SKM-1 (cell line): Measurements from ENCODE around the gene VIPR2.
"Not testable (repeated sequence)": the region's sequence is repeated elsewhere in the genome, so short reads cannot be mapped to it uniquely, and the experiment has no call there.

Source experiments
- DNase-seq: peaks from one replicate; lab custom pipeline; 2025; ENCODE audit not compliant: unreplicated experiment; lab: John Stamatoyannopoulos, UW

The VIPR2 gene

DNA sequence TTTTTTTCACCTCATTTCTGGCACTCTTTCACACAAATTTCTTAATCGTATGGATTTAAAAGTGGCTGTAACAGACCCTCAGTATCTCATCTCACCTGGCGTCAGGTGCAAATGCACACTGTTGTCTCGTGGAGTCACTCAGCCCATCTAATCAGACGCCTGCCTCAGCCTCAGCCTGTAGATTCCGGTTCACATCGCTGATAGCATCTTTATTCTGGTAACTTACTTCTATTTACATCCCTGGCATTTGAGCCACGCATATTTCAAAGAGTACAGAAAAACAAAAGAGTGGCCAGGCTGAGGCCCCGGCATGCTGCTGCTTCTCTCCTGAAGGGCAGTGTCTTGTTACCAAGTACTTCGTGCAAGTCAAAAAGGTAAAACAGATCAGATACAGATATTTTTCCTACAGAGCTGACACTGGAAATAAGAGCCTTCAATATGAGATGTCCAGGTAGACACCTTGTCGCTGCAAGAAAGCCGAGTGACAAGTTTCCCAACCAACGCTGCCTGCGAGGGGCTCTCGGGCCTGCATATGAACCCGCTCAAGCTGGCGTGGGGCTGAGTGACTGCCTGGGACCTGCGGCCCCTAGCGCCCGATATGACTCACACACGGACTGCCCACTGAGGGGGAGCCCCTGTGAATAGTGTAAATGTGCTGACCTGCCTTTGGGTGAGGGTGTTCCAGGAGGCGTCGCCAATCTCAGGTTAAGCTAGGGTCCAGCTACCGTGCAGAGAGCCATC, 4.3 kb downstream of the VIPR2 start:
- DNase-seq, result no peak

DNA sequence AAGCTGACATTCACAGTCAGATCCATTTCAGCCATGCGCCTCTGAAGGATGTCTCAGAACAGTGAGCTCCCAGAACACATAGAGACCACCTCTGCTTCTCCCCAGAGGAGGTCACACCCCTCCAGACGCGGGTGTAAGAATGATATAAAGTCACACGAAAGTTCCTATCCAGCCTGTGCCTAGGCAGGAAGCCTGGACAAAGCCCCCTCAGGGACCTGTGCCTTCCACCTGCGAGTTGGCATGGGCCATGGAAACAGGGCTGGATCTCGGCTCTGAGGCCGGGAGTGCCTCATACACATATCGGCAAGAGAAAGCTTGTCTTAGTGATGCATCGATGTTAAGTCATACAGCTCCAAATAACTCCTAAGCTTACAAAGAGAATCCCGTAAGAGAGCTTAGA, 5.0 kb downstream of the VIPR2 start:
- no peak for DNase-seq

DNA sequence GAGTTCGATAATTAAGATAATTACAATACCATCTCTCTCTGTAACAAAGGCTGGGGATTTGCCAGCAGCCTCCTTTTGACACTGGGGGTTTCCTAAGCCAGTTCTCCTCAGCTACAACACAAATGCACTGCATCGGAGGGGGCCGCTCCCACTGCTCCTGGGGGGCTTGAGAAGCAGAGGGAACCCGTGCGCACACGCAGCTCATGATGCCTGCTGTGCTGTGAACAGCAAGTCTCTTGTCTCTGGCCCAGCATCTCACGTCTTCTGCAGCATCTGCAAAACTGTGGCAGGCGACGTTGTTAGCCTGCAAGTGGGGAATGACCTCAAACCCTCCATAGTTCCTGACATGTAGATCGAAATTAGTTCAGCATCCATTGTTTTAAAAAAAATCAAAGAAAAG, 5.5 kb downstream of the VIPR2 start:
- DNase-seq, result no peak

DNA sequence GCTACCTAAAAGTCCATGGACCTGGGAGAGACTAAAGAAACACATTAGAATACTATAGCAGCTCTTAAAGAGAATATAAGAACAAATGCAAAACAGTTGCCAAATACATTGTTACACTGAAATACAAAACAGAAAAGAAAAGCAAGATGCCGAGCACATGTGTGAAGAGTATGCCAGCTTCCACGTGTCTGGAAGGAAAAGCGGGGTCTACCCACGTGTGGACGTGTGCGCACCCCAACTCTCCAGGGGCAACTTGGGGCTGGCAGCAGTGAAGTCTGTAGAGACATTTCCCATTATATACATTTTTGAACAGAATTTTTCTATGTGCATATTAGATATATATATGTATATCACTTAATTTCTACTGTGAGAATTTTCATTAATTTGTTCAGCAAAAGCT, 6.2 kb downstream of the VIPR2 start:
- no peak for DNase-seq

DNA sequence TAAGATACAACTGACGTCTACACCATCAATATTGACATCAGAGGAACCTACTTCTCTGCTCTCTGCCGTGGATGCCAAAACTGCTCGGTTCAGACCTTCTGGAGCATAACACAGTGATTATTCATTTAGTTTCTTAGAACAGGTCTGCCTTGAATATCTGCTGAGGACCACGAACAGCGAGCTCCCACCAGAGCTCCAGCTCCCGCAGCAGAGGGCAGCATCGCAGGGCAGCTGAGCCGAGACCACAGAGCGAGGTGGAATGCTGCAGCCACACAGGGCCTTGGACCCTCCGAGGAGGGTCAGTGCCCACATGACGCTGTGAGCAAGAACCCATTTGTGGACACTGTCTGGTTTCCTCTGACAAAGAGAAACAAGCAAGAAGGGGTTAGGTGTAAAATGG, 6.8 kb downstream of the VIPR2 start:
- DNase-seq, result no peak

DNA sequence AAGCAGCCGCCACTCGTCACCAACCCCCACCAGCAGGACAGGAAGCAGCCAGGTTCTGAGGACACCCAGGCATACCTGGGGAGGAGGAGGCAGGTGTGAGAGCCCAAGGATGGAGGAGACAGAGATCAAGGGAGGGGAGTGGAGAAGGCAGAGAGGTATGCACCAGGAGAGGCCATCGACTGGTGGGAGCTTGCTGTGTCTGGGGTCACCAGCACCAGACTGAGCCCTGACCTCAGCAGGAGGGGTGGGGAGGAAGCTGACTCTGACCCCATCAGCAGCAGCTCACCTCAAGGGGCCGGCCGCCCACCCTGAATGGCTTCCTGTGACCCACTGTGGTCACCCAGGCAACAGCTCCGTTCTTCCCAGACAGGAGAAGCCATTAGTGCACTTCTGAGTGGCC, 7.8 kb downstream of the VIPR2 start:
- DNase-seq, result no peak

DNA sequence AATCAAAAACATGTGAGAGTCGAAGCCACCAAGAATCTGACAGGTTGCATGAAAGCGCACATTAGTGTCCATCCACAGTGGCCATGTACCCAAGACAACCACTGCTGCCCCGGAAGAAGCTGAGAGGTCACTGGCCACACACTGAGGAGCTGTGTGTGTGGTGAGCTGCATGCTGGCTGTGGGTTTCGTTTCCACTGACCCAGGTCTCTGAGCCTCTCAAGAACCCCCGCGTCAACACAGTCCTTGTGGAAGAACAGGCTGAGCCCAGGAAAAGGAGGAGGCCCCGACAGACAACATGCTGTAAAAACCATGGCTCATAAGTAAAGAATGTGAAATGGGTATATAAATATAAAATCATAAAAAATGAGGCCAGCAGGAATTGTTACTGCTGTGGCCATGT, 8.2 kb downstream of the VIPR2 start:
- no peak for DNase-seq

DNA sequence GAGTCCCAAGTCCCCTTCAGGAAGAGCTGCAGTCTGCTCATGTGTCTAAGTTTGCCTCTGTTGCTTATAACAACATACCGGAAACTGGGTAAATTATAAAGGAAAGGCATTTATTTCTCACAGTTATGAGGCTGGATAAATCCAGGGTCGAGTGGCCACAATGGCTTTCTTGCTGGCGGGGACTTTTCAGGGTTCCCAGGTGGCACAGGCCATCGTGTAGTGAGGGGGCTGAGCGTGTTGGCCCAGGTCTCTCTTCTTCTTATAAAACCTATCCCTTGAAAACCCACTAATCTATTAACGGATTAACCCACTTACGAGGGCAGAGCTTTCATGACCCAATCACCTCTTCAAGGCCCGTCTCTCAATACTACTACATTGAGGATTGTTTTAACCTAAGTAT, 8.7 kb downstream of the VIPR2 start:
- no peak for DNase-seq

DNA sequence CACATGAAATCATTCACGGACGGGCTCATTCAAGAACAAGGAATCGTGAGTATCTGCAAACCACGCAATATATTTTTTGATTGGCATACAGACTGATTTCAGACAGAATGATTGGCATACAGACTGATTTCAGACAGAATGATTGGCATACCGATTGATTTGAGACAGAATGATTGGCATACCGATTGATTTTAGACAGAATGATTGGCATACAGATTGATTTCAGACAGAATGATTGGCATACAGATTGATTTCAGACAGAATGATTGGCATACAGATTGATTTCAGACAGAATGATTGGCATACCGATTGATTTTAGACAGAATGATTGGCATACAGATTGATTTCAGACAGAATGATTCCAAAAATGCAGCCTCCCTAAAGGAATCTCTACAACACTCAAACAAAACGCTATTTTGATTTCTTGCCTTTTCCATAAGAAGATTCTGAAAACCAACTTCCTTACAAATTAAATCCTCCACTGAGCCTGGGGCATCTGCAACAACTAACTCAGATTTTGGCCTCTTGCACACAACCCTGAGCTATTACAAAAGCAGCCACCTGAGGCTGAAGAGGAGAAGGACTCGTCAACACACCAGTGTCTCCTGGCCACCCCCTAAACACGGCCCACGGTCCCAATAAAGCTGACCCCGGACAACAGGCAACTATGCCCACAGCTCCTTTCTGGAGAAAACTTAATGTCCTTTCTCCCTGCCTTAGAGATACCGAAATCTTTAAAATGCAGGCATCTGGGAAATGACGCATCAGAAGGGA, 11.8 kb downstream of the VIPR2 start:
- DNase-seq, result not testable (repeated sequence)

DNA sequence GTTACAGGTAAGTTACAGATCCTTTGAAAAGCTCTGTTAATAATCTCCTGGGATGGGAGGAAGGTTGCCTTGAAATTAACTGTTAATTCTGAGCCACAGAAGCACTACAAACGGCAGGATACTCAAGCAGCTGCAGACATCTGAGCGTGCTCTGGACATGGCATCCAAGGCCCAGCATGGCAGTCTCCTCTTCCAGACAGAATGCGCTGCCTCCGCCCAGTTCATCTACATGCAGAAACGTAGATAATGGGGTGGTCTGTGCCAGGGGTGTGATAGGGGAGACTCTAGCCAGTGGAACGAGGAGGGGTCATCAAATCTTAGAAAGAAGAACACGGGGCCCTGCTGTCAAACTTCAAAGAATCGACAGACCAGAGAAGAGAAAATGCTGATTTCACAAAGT, 13.8 kb downstream of the VIPR2 start:
- no peak for DNase-seq

DNA sequence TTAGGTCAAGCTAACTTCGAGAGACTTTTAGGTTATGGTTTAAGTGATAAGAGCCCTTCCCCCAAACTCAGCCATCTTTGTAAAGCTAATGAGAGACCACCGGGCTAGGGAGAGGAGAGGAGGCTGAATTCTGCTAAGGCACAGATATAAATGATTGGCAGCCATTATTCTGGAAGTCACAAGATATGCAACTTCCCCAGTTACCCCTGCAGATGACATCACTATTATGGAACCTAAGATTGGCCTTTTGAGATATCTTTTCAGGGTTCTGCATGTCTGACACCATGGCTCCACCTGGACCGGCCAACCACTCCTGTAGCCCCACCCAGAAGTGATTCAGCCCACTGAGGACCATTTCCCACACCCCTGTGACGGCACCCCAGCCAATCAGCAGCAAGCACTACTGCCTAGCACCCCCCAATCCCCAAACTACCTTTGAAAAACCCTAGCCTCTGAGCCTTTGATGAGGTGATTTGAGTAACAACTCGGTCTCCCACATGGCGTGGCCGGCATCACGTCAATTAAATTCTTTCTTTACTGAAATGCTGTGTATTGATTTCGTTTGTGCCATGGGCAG, 14.4 kb downstream of the VIPR2 start:
- no peak for DNase-seq

DNA sequence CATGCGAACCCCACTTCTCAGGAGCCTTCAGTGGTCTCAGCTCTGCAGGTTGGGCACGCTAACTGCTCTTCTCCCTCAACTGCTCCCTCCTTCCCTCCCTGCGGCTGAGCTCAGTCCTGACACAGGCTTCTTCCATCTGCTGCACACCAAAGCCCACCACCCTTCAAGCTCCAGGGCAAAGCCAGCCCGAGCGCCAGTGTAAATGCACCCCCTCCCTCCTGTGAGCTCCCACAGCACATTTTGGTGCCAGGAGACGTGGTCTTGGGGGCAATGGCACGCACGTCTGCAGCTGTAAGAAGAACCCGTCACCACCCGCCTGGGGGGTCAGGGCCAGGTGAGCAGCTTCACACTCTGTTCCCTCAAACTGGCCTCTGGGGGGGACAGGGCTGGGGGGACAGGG, 15.9 kb downstream of the VIPR2 start:
- DNase-seq, result no peak

DNA sequence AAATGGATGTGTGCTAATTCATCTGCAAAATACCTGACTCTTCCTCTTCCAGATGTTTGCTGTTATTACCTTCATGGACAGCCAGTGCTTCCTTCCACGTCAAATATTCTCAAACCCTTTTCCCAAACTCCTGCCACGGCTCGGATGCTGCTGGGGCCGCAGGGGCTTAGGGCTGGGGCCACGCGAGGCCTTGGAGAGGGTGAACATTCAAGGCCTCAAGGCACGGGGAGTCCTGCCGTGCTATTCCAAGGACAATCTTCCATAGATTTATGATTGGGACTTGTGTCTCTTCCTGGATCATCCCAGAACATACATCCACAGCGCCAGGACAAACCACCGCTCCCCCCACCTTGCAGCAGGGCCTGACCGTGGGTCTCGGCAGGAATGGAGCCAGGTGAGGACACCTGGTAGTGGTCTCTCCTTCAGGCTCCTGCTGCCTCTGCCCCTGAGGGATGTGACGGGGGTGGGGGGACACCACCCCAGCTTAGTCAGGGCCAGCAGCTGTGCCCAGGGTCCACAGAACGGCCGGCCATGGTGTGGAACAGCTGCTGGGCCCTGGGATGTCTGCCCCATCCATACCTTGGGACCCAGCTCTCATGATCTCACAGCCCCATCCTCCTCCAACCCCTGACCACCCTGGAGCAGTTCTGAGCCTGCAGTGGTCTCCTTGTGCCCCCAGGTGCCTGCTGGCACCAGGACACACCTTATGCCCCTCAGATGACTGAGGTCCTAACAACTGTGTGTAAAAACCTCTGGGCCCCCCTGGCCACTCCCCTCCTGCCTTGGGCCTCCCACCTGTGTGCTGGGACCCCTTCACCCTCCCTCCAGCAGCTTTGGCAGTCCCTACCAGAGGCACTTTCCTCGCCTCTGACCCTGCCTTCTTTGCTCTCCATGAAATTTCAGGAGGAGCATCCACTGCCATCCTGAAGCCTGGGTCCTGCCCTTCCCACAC, 16.7 kb downstream of the VIPR2 start:
- DNase-seq, result no peak

DNA sequence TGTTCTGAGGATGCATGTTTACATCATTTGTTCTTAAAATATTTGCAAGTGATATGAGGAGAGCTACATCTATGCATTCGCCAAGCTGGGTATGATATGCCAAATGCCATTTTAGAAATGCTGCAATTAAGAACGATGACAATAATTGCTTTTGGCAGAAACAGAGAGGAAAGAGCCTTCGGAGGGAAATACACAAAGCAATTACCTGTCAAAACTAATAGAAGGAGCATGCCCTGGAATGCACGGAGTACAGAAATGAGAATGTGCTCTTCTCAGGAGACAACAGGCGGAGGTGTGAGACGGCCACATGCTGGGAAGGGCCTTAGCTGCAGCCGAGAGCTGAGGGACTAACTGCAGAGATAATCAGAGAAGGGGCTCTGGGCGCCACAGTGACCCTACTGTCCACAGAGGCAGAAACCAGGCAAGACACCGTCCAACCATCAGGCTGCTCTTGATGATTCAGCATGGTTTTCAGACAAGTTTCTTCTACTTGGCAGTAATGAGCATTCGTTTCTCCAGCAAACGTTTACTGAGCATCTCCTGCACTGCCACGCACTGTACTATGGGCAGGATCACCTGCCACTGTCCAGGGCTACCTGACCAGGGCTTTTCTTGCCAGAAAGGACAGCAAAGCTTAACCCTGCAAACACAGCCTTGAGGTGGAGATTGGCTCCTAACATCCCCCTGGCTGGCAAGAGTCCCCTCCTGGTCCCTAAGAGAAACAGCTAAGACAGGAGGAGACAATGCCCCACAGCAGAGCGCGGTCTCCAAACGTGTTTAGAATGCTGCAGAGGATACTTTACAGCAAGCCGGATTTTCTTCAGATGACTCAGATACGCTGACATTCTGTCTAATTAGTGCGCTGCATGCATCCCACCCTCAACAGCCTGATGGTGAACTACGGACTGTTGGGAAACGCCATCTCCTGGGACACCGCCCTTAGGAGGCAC, 18.1 kb downstream of the VIPR2 start:
- DNase-seq, result no peak

DNA sequence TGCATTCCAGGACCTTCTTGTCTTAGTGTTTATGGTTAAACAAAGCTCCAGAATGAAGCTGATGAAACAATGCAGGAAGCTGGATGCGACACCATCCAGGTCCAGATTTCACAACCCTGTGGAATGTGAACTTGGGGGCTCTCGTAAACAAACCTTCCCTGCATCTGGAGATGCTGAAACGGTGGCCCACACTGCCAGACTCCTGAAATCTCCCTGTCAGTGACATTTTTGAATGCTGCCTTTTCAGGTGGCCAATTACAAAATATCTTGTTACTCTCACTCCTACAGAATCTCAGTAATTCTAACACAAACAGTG, 18.8 kb downstream of the VIPR2 start:
- no peak for DNase-seq

DNA sequence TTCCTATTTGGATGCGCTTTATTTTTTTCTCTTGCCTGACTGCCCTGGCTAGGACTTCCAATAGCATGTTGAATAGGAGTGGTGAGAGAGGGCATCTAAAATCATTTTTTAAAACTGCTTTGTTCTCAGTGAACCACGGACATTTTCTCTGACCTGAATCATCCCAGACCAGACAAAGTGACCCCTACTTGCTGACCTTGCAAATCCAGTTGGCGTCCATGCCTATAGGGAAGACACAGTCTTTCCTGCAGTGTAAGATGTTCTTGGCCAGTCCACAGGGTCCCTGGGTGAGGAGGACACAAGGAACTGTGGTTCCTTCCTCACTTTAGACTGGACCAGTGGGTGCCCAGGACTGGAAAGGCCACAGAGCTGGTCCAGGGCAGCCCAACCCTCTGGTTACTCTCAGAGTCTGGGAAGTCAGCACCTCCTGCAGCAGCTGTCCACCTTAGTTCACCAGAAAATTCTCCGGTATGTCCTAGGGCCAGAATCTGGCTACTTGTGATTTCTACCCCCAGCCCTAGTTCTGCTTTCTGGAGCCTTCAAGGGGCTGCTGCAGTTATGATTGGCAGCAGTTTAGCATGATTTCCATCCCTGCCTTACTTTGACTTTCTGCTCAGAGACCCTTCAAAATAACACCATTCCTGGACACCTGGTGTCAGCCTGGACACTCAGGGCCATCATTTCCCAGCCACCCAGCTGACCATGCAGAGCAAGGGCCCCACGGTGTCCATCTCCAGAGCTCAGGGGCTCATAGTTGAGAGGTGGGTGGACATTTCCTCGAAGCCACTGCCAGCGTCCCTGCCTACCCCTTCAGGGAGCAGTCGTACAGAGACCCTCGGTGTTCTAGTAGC, 19.3 kb downstream of the VIPR2 start:
- no peak for DNase-seq

DNA sequence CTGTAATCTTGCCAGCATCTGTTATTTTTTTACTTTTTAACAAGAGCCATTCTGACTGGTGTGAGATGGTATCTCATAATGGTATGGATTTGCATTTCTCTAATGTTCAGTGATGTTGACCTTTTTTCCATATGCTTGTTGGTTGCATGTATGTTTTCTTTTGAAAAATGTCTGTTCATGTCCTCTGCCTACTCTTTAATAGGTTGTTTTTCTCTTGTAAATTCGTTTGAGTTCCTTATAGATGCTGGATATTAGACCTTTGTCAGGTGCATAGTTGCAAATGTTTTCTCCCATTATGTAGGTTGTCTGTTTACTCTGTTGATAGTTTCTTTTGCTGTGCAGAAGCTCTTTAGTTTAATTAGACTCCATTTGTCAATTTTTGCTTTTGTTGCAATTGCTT, 20.9 kb downstream of the VIPR2 start:
- not testable (repeated sequence) for DNase-seq

DNA sequence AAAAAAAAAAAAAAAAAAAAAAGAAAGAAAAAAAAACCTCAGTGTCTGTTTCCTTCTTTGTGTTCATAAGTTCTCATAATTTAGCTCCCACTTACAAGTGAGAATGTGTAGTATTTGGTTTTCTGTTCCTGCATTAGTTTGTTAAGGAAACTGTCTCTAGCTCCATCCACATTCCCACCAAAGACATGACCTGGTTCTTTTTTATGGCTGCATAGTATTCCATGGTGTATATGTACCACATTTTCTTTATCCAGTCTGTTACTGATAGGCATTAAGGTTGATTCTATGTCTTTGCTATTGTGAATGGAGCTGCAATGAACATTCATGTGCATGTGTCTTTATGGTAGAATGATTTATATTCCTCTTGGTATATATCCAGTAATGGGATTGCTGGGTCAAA, 21.4 kb downstream of the VIPR2 start:
- not testable (repeated sequence) for DNase-seq

DNA sequence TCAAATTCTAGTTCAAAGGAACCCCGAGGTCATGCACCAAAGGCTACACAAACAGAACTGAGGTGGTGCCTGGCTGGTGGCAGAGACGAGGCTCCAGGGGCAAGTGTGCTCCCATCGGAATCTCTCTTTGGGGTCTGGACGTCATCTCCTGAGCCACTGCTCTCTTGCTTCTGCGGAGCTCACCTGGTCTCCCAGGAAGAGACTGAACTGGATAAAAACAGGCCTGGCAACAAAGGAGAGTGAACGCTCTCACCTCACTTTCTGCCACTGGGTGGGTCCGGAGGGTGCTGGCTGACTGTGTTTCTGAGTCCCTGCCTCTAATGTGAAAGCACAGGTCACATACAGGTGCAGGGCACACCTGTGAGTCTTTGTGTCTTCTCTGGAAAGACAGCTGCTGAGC, 22.4 kb downstream of the VIPR2 start:
- no peak for DNase-seq
